GM06990 (cell line): Measurements from ENCODE around the gene NEK10.

Source experiments
- DNase-seq: peaks from one replicate; pipeline ENCODE4 v3.0.0-alpha.2; 2011; ENCODE audit not compliant: insufficient read length; ENCODE audit errors: extremely low read depth
- H3K27me3 ChIP-seq: replicated peaks from 2 replicates; pipeline ENCODE4 v1.6.0; 2011; ENCODE audit warnings: low read length; ENCODE audit not compliant: control insufficient read depth, insufficient read depth
- H3K36me3 ChIP-seq: 2 replicates; pipeline ENCODE4 v1.5.1; 2011; ENCODE audit warnings: low read length; ENCODE audit not compliant: control insufficient read depth, insufficient read depth
- H3K4me3 ChIP-seq: replicated peaks from 2 replicates; pipeline ENCODE4 v1.5.1; 2011; ENCODE audit warnings: low read depth, mild to moderate bottlenecking, control low read depth, low read length
- CTCF ChIP-seq: IDR thresholded peaks from 2 replicates; pipeline ENCODE4 v1.5.1; 2011; ENCODE audit warnings: low read length, control low read depth, mild to moderate bottlenecking, inconsistent platforms; ENCODE audit not compliant: insufficient read depth, poor library complexity, severe bottlenecking

The NEK10 gene

DNA sequence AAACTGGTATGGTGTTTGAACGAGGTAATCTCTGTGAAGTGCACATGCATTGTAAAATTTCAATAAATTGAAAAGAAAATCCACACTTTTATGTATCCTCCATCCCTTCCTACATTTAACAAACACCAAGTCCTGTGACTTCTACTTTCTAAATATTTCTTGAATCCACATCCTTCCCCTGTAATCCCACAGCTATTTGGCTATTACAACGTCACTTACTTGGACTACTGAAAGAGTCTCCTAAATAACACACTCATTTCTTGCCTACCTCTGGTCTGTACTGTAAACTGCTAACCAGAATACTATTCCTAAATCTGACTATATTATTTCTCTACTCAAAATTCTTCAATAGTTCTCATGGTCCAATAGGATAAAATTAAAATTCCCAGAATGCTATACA lies 176.1 kb downstream of the NEK10 start:
- TF ChIP-seq CTCF: no peak
- H3K36me3 ChIP-seq: no peaks in the 10 kb centered on the region
- no peaks in the 10 kb centered on the region for H3K27me3 ChIP-seq
- no peak overlapping the region for H3K4me3 ChIP-seq
- DNase-seq: no peak

GRCh38 chr3:27186013-27186412 lies 183.2 kb downstream of the NEK10 start:
- Histone ChIP-seq H3K27me3 (no peaks in the 10 kb centered on the region), H3K4me3 (no peak overlapping the region), H3K36me3 (no peaks in the 10 kb centered on the region)
- no peak for TF ChIP-seq CTCF
- DNase-seq: no peak

DNA sequence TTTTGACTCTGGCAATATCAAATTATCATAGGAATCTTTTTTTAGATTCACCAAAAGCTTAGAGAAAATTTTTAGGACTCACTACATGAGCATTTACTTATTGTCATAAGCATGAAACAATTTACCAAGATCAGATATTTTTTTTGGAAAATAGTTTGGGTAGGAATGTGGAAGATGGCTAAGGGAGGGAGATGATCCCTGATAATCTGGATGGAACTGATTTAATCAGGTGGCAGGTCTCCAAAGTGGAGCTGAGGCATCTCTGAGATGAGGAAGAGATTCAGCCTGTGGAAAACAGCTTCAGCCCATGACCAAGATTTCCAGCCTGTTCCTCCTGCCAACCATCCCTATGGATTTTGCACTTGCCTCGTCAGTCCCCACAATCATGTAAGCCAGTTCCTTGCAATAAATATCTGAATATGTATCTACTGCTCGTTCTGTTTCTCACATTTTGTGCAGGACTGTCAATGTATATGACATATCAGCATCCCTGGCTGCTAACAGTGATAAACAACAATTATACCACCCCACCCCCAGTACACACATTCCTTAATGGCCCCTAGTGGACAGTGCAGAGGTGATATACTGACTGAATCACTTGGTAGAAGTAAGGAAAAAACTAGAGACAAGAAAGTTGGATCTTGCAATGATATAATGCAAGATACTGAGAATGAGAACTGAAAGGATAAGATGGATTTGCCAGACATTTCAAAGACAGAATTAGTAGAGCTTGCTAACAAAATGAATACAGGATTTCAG lies 183.8 kb downstream of the NEK10 start:
- no peak for DNase-seq
- H3K27me3 ChIP-seq: no peaks in the 10 kb centered on the region
- no peak for TF ChIP-seq CTCF
- H3K36me3 ChIP-seq: no peaks in the 10 kb centered on the region
- no peak overlapping the region for H3K4me3 ChIP-seq

- H3K36me3 ChIP-seq: no peaks in the 10 kb centered on the region
- no peak for DNase-seq
- H3K27me3 ChIP-seq: no peaks in the 10 kb centered on the region
- H3K4me3 ChIP-seq: no peak overlapping the region
- no peak for TF ChIP-seq CTCF
Measured at GRCh38 chr3:27184261-27184660, 184.9 kb downstream of the NEK10 start.

- no peak for TF ChIP-seq CTCF
- Histone ChIP-seq H3K36me3 (no peaks in the 10 kb centered on the region), H3K27me3 (no peaks in the 10 kb centered on the region), H3K4me3 (no peak overlapping the region)
- no peak for DNase-seq
Measured at GRCh38 chr3:27176256-27176655, 192.9 kb downstream of the NEK10 start.

- Histone ChIP-seq H3K4me3 (no peak overlapping the region), H3K27me3 (no peaks in the 10 kb centered on the region), H3K36me3 (no peaks in the 10 kb centered on the region)
- TF ChIP-seq CTCF: no peak
- DNase-seq: no peak
Measured at GRCh38 chr3:27174530-27174929, 194.7 kb downstream of the NEK10 start.
